H9 (cell line): ENCODE results near the gene CKMT1A. TPM values are rescaled to one million over a fixed set of nuclear protein-coding genes. Genes with fewer than 3 reads are reported as not detected.
A peak's percentile ranks its signal among the peaks of the same experiment; 100 is the strongest.
"Not testable (repeated sequence)": the region's sequence is repeated elsewhere in the genome, so short reads cannot be mapped to it uniquely, and the experiment has no call there.

ENCODE experiments used
- DNase-seq: peaks from one replicate; pipeline ENCODE4 v3.0.0-alpha.2; 2017
- H2AFZ ChIP-seq: one replicate; pipeline ENCODE4 v1.6.1; 2013; ENCODE audit warnings: mild to moderate bottlenecking, low read length, control low read depth, moderate library complexity
- H2AK5ac ChIP-seq: 2 replicates; pipeline ENCODE4 v1.6.1; 2013; ENCODE audit warnings: low read length, control low read depth, mixed read lengths; ENCODE audit not compliant: insufficient read length
- H2BK120ac ChIP-seq: one replicate; pipeline ENCODE4 v1.6.1; 2013; ENCODE audit warnings: low read depth, mild to moderate bottlenecking, low read length, control low read depth, inconsistent platforms; ENCODE audit not compliant: poor library complexity, severe bottlenecking
- H2BK12ac ChIP-seq: 2 replicates; pipeline ENCODE4 v1.6.1; 2013; ENCODE audit warnings: low read length, control low read depth, mixed read lengths, low read depth; ENCODE audit not compliant: insufficient read length
- H2BK15ac ChIP-seq: 2 replicates; pipeline ENCODE4 v1.6.1; 2013; ENCODE audit warnings: low read depth, low read length, control low read depth
- H2BK20ac ChIP-seq: one replicate; pipeline ENCODE4 v1.6.1; 2013; ENCODE audit warnings: low read depth, mild to moderate bottlenecking, low read length, control low read depth, inconsistent platforms; ENCODE audit not compliant: poor library complexity, severe bottlenecking
- H2BK5ac ChIP-seq: 2 replicates; pipeline ENCODE4 v1.6.1; 2013; ENCODE audit warnings: low read length, control low read depth, mixed read lengths; ENCODE audit not compliant: insufficient read length
- H3K14ac ChIP-seq: 2 replicates; pipeline ENCODE4 v1.6.1; 2013; ENCODE audit warnings: low read length, control low read depth; ENCODE audit not compliant: insufficient read depth
- H3K18ac ChIP-seq: 2 replicates; pipeline ENCODE4 v1.6.1; 2013; ENCODE audit warnings: low read depth, mild to moderate bottlenecking, mixed read lengths, low read length, control low read depth; ENCODE audit not compliant: insufficient read length
- H3K23ac ChIP-seq: 2 replicates; pipeline ENCODE4 v1.6.1; 2013; ENCODE audit warnings: low read length, control low read depth, mixed read lengths, low read depth; ENCODE audit not compliant: insufficient read length
- H3K23me2 ChIP-seq: 2 replicates; pipeline ENCODE4 v1.6.1; 2013; ENCODE audit warnings: low read depth, mild to moderate bottlenecking, mixed read lengths, low read length, control low read depth; ENCODE audit not compliant: insufficient read length, poor library complexity, severe bottlenecking
- H3K27ac ChIP-seq: 2 replicates; pipeline ENCODE4 v1.5.1; 2013; ENCODE audit warnings: low read length, control low read depth, mixed read lengths, low read depth; ENCODE audit not compliant: insufficient read length
- H3K27me3 ChIP-seq: 2 replicates; pipeline ENCODE4 v1.6.1; 2013; ENCODE audit warnings: low read length, control low read depth, inconsistent platforms; ENCODE audit not compliant: insufficient read depth
- H3K4ac ChIP-seq: 2 replicates; pipeline ENCODE4 v1.6.1; 2013; ENCODE audit warnings: low read depth, mild to moderate bottlenecking, control low read depth, inconsistent platforms, low read length, moderate library complexity
- H3K4me1 ChIP-seq: 2 replicates; pipeline ENCODE4 v1.6.1; 2013; ENCODE audit warnings: low read length, control low read depth, inconsistent platforms; ENCODE audit not compliant: insufficient read depth
- H3K4me2 ChIP-seq: 2 replicates; pipeline ENCODE4 v1.6.1; 2013; ENCODE audit warnings: low read length, control low read depth, mixed read lengths; ENCODE audit not compliant: insufficient read length, insufficient read depth
- H3K56ac ChIP-seq: 2 replicates; pipeline ENCODE4 v1.6.1; 2013; ENCODE audit warnings: low read depth, mild to moderate bottlenecking, mixed read lengths, low read length, control low read depth; ENCODE audit not compliant: insufficient read length
- H3K79me1 ChIP-seq: 2 replicates; pipeline ENCODE4 v1.6.1; 2013; ENCODE audit warnings: low read depth, mild to moderate bottlenecking, moderate library complexity, low read length, control low read depth, inconsistent platforms; ENCODE audit not compliant: insufficient read depth, poor library complexity, severe bottlenecking
- H3K79me2 ChIP-seq: 2 replicates; pipeline ENCODE4 v1.6.1; 2013; ENCODE audit warnings: low read length, control low read depth, inconsistent platforms; ENCODE audit not compliant: insufficient read depth
- H3K9ac ChIP-seq: 2 replicates; pipeline ENCODE4 v1.6.1; 2013; ENCODE audit warnings: low read length, control low read depth, mixed read lengths; ENCODE audit not compliant: insufficient read length; ENCODE audit errors: extremely low read depth
- H3K9me3 ChIP-seq: one replicate; pipeline ENCODE4 v1.6.1; 2013; ENCODE audit warnings: low read depth, low read length, inconsistent platforms; ENCODE audit not compliant: control insufficient read depth
- H3T11ph ChIP-seq: one replicate; pipeline ENCODE4 v1.6.1; 2013; ENCODE audit warnings: mild to moderate bottlenecking, low read length, control low read depth, inconsistent platforms
- H4K20me1 ChIP-seq: one replicate; pipeline ENCODE4 v1.6.1; 2013; ENCODE audit not compliant: control insufficient read depth, insufficient read length, insufficient read depth
- H4K5ac ChIP-seq: 2 replicates; pipeline ENCODE4 v1.6.1; 2013; ENCODE audit warnings: low read depth, mild to moderate bottlenecking, mixed read lengths, low read length, control low read depth; ENCODE audit not compliant: insufficient read length
- H4K8ac ChIP-seq: replicated peaks from 2 replicates; pipeline ENCODE4 v1.6.1; 2013; ENCODE audit warnings: low read length, control low read depth, mixed read lengths, low read depth; ENCODE audit not compliant: insufficient read length
- H4K91ac ChIP-seq: 2 replicates; pipeline ENCODE4 v1.6.1; 2013; ENCODE audit warnings: low read depth, mild to moderate bottlenecking, moderate library complexity, mixed read lengths, low read length, control low read depth; ENCODE audit not compliant: insufficient read length
- H3K27ac Mint-ChIP-seq, 3 experiments: 2 replicates in 2 of 3; 3 replicates in 1 of 3; pipeline ENCODE4 v1.8.0; 2020 to 2021; ENCODE audit warnings: mixed read lengths in 3 of 3, mild to moderate bottlenecking in 1 of 3, moderate library complexity in 1 of 3
- H3K27me3 Mint-ChIP-seq: 2 replicates; pipeline ENCODE4 v1.8.0; 2021; ENCODE audit warnings: low read depth, mild to moderate bottlenecking, moderate library complexity, mixed read lengths
- H3K36me3 Mint-ChIP-seq, 3 experiments: 2 replicates in 2 of 3; 3 replicates in 1 of 3; pipeline ENCODE4 v1.8.0; 2020 to 2021; ENCODE audit warnings: low read depth in 3 of 3, mixed read lengths in 3 of 3; ENCODE audit not compliant: insufficient read depth in 1 of 3
- H3K4me1 Mint-ChIP-seq, 2 experiments: 2 replicates each; pipeline ENCODE4 v1.8.0; 2020; ENCODE audit warnings: mixed read lengths in 2 of 2
- H3K4me3 Mint-ChIP-seq, 2 experiments: 2 replicates in 1 of 2; 3 replicates in 1 of 2; pipeline ENCODE4 v1.8.0; 2020 to 2021; ENCODE audit warnings: mild to moderate bottlenecking in 2 of 2, mixed read lengths in 2 of 2, moderate library complexity in 1 of 2
- H3K9me3 Mint-ChIP-seq, 2 experiments: 2 replicates in 1 of 2; 3 replicates in 1 of 2; pipeline ENCODE4 v1.8.0; 2020; ENCODE audit warnings: mild to moderate bottlenecking in 2 of 2, mixed read lengths in 2 of 2, moderate library complexity in 1 of 2
- CTCF ChIP-seq: fragments of 200-600 bp; sonication (generic); conservative IDR thresholded peaks from 3 replicates; pipeline ENCODE4 v1.8.0; 2021; ENCODE audit warnings: antibody characterized with exemption, mild to moderate bottlenecking
- WGBS: extraction: QIAGEN DNeasy Blood & Tissue Kit; methylation state at CpG from one replicate; pipeline ENCODE4 v1.1.7; 2013; ENCODE audit warnings: missing lambda C conversion rate, low lambda C conversion rate, mixed read lengths; ENCODE audit not compliant: insufficient read length; ENCODE audit errors: extremely low coverage; 5-methylcytosine and 5-hydroxymethylcytosine counted together
- total RNA-seq: library from RNA; stranded (reverse); gene quantifications from 2 replicates; pipeline ENCODE4 v1.2.1, GENCODE V29; 2021

The CKMT1A gene
- total RNA-seq, 1 experiment from 2014 or later, result 38.4 TPM

- H3K4me1 Mint-ChIP-seq, result peaks cover 24 to 29% of the 10 kb centered on the region in 2 experiments
- H2BK120ac ChIP-seq, result peak within 1 kb of the TSS; percentile 69
- H4K8ac ChIP-seq, H2AK5ac ChIP-seq, H3K23me2 ChIP-seq, H2BK12ac ChIP-seq, H3T11ph ChIP-seq, H3K9me3 ChIP-seq, H4K20me1 ChIP-seq, H2AFZ ChIP-seq, H3K27me3 Mint-ChIP-seq, H2BK5ac ChIP-seq, H3K56ac ChIP-seq, H3K9me3 Mint-ChIP-seq, H3K79me1 ChIP-seq, H3K4ac ChIP-seq, H3K23ac ChIP-seq, H2BK15ac ChIP-seq, H2BK20ac ChIP-seq, H3K4me1 ChIP-seq, H3K27me3 ChIP-seq: not testable (repeated sequence)
- peak within 1 kb of the TSS; percentile 94 for H3K14ac ChIP-seq
- H3K4me3 Mint-ChIP-seq, result peak within 1 kb of the TSS; percentile 92 to 93
- peaks cover 24% of the 10 kb centered on the region; the same call in 1 of the 2 replicates for H3K79me2 ChIP-seq
- 0 out of 3 replicates have a peak, but pooled peaks have one; percentile 24 for TF ChIP-seq CTCF
- peak within 1 kb of the TSS; percentile 89 for H3K9ac ChIP-seq
- WGBS, result no CpG with 5 or more reads among the region's 84 CpGs
- peak within 1 kb of the TSS; percentile 47 for H3K27ac ChIP-seq
- peak within 1 kb of the TSS; percentile 99 for H3K27ac Mint-ChIP-seq
- peak within 1 kb of the TSS; percentile 96 for H3K4me2 ChIP-seq
- H3K36me3 Mint-ChIP-seq, result peaks cover 14 to 24% (median 16%) of the 10 kb centered on the region in 3 experiments
- peak within 1 kb of the TSS; percentile 92 for H3K18ac ChIP-seq
- peak within 1 kb of the TSS; percentile 93 for H4K91ac ChIP-seq
- peak; percentile 97 for DNase-seq
- H4K5ac ChIP-seq, result peak within 1 kb of the TSS; percentile 75
These were observed 52.7 kb downstream of the CKMT1A start, which contains the start of gene PDIA3 for GRCh38 chr15:43746245-43746902. Gene PDIA3, plus strand, starts transcription at chr15:43746438. Its CDS starts 102 bp downstream, at chr15:43746540.

- H3K23me2 ChIP-seq, H3K56ac ChIP-seq, H3K27ac ChIP-seq, H4K91ac ChIP-seq, H3T11ph ChIP-seq, H4K20me1 ChIP-seq, H2AFZ ChIP-seq, DNase-seq, H3K27me3 ChIP-seq, H2AK5ac ChIP-seq, H3K4me1 ChIP-seq, H3K9me3 Mint-ChIP-seq, H2BK120ac ChIP-seq, H4K5ac ChIP-seq, H2BK5ac ChIP-seq, H3K9me3 ChIP-seq, H3K27me3 Mint-ChIP-seq, H2BK15ac ChIP-seq, H3K23ac ChIP-seq, H2BK12ac ChIP-seq, H3K79me1 ChIP-seq, H3K4ac ChIP-seq, H4K8ac ChIP-seq, H2BK20ac ChIP-seq: not testable (repeated sequence)
- Histone ChIP-seq H3K9ac (peak overlapping the region; percentile 89), H3K4me2 (peak overlapping the region; percentile 96), H3K79me2 (peaks cover 29% of the 10 kb centered on the region; the same call in 1 of the 2 replicates), H3K18ac (peak overlapping the region; percentile 92), H3K14ac (peak overlapping the region; percentile 92)
- H3K27ac Mint-ChIP-seq, result peak overlapping the region; percentile 99
- WGBS, result no CpG with 5 or more reads among the region's 12 CpGs
- peak overlapping the region; percentile 92 to 93 for H3K4me3 Mint-ChIP-seq
- H3K4me1 Mint-ChIP-seq, result peaks cover 24 to 29% of the 10 kb centered on the region in 2 experiments
- peaks cover 14 to 30% (median 18%) of the 10 kb centered on the region in 3 experiments for H3K36me3 Mint-ChIP-seq
These were observed 53.2 kb downstream of the CKMT1A start for GRCh38 chr15:43746903-43747309.
